ENCODE results near the gene PAK1. TPM values are rescaled to one million over a fixed set of nuclear protein-coding genes. Genes with fewer than 3 reads are reported as not detected.

The PAK1 gene
- total RNA-seq, 1 donor from 2014 or later, result 28.2 TPM

- Histone ChIP-seq H3K27me3 (no peaks in the 10 kb centered on the region), H3K36me3 (no peaks in the 10 kb centered on the region), H3K27ac (no peak overlapping the region), H3K9me3 (no peaks in the 10 kb centered on the region), H3K4me3 (no peak overlapping the region), H3K4me1 (peaks cover 3% of the 10 kb centered on the region)
- DNase-seq (no peak), ATAC-seq (no peak)
- intact Hi-C loops (cut with DNase I), result no loop called here
- no peak for TF ChIP-seq CTCF (IDR thresholded peaks at IDR 0.05)
Measured at GRCh38 chr11:77454867-77455655, 18.8 kb downstream of the PAK1 start.

- H3K4me3 ChIP-seq, result no peak overlapping the region
- no peak for ATAC-seq
- intact Hi-C loops (cut with DNase I), result no loop called here
- no peaks in the 10 kb centered on the region for H3K9me3 ChIP-seq
- H3K27ac ChIP-seq, result no peak overlapping the region
- TF ChIP-seq CTCF (IDR thresholded peaks at IDR 0.05), result no peak
- no peaks in the 10 kb centered on the region for H3K27me3 ChIP-seq
- no peaks in the 10 kb centered on the region for H3K36me3 ChIP-seq
- no peak for DNase-seq
- H3K4me1 ChIP-seq, result no peaks in the 10 kb centered on the region
Measured at GRCh38 chr11:77450227-77450626, 23.7 kb downstream of the PAK1 start.

- DNase-seq, result no peak
- no peaks in the 10 kb centered on the region for H3K9me3 ChIP-seq
- ATAC-seq, result no peak
- H3K36me3 ChIP-seq, result no peaks in the 10 kb centered on the region
- no peak overlapping the region for H3K4me3 ChIP-seq
- no peak for TF ChIP-seq CTCF (IDR thresholded peaks at IDR 0.05)
- intact Hi-C loops (cut with DNase I), result no loop called here
- H3K27me3 ChIP-seq, result no peaks in the 10 kb centered on the region
- H3K4me1 ChIP-seq, result no peaks in the 10 kb centered on the region
- no peak overlapping the region for H3K27ac ChIP-seq
Measured at GRCh38 chr11:77449784-77450183, 24.1 kb downstream of the PAK1 start.

GRCh38 chr11:77449060-77449521 lies 24.8 kb downstream of the PAK1 start:
- no peak for TF ChIP-seq CTCF (IDR thresholded peaks at IDR 0.05)
- Histone ChIP-seq H3K27ac (no peak overlapping the region), H3K36me3 (no peaks in the 10 kb centered on the region), H3K27me3 (no peaks in the 10 kb centered on the region), H3K4me3 (no peak overlapping the region), H3K4me1 (no peaks in the 10 kb centered on the region), H3K9me3 (no peaks in the 10 kb centered on the region)
- intact Hi-C loops (cut with DNase I), result no loop called here
- no peak for DNase-seq
- peak; percentile 82 for ATAC-seq

- H3K36me3 ChIP-seq, result no peaks in the 10 kb centered on the region
Measured at GRCh38 chr11:77448269-77448668, 25.6 kb downstream of the PAK1 start.

More at GRCh38 chr11:77448269-77448668, 25.6 kb downstream of the PAK1 start:
- Histone ChIP-seq H3K9me3 (no peaks in the 10 kb centered on the region), H3K4me1 (no peaks in the 10 kb centered on the region), H3K27me3 (no peaks in the 10 kb centered on the region), H3K4me3 (no peak overlapping the region), H3K27ac (no peak overlapping the region)
- intact Hi-C loops (cut with DNase I), result no loop called here
- ATAC-seq (no peak), DNase-seq (no peak)
- TF ChIP-seq CTCF (IDR thresholded peaks at IDR 0.05), result no peak
